Thymus (tissue), 11 donors: ENCODE data around the gene ZNF101. TPM values are rescaled to one million over a fixed set of nuclear protein-coding genes. Genes with fewer than 3 reads are reported as not detected.
"Not testable (repeated sequence)": the region's sequence is repeated elsewhere in the genome, so short reads cannot be mapped to it uniquely, and the experiment has no call there.

Experiments
- DNase-seq, 9 donors: peaks; one replicate each; pipeline ENCODE4 v3.0.0-alpha.2; 2013; ENCODE audit warnings: low spot score in 9 of 9, low read depth in 6 of 9, missing footprints in 1 of 9
- H3K27ac ChIP-seq, 2 donors: one replicate each; pipeline ENCODE4 v1.5.1; 2013; ENCODE audit warnings: control low read depth in 1 of 2, low read depth in 1 of 2, low read length in 1 of 2, mild to moderate bottlenecking in 1 of 2, moderate library complexity in 1 of 2
- H3K27me3 ChIP-seq, 2 donors: one replicate each; pipeline ENCODE4 v1.5.1; 2013; ENCODE audit warnings: low read length in 1 of 2; ENCODE audit not compliant: control insufficient read depth in 2 of 2, insufficient read depth in 1 of 2
- H3K36me3 ChIP-seq, 2 donors: one replicate each; pipeline ENCODE4 v1.5.1; 2013; ENCODE audit warnings: low read length in 1 of 2, mild to moderate bottlenecking in 1 of 2, moderate library complexity in 1 of 2; ENCODE audit not compliant: control insufficient read depth in 2 of 2, insufficient read depth in 2 of 2
- H3K4me1 ChIP-seq, 2 donors: one replicate each; pipeline ENCODE4 v1.5.1; 2013; ENCODE audit warnings: low read length in 2 of 2; ENCODE audit not compliant: control insufficient read depth in 2 of 2, insufficient read depth in 2 of 2
- H3K4me3 ChIP-seq, 2 donors: one replicate each; pipeline ENCODE4 v1.5.1; 2013; ENCODE audit warnings: low read length in 2 of 2, control low read depth in 1 of 2, mild to moderate bottlenecking in 1 of 2
- H3K9me3 ChIP-seq, 2 donors: one replicate each; pipeline ENCODE4 v1.5.1; 2013; ENCODE audit warnings: low read length in 1 of 2, mild to moderate bottlenecking in 1 of 2; ENCODE audit not compliant: control insufficient read depth in 2 of 2, insufficient read depth in 1 of 2
- WGBS: extraction: QIAGEN DNeasy Blood & Tissue Kit; methylation state at CpG from one replicate; pipeline ENCODE4 v1.1.7; 2013; 5-methylcytosine and 5-hydroxymethylcytosine counted together
- polyA plus RNA-seq: library from polyadenylated mRNA; stranded (reverse); fragments of 200-250 nt; gene quantifications from one replicate; pipeline ENCODE4 v1.2.3, GENCODE V29; 2013
- total RNA-seq: library from RNA; stranded (reverse); fragments of 120-200 nt; gene quantifications from one replicate; pipeline ENCODE4 v1.2.4, GENCODE V29; 2013
- donor health status: healthy.

Gene ZNF101
- total and polyA plus RNA-seq, 2 donors: 37.8 to 66.6 TPM

- WGBS: 21% methylated on average over 17 of the region's 17 CpGs
- peaks cover 0 to 24% of the 10 kb centered on the region in 2 donors for H3K9me3 ChIP-seq
- peaks cover 23 to 26% of the 10 kb centered on the region in 2 donors for H3K36me3 ChIP-seq
- peaks cover 10 to 32% of the 10 kb centered on the region in 2 donors for H3K4me1 ChIP-seq
- H3K27me3 ChIP-seq: no peaks in the 10 kb centered on the region
- no peak for DNase-seq
- peak overlapping the region; percentile 67 to 97 for H3K4me3 ChIP-seq
- H3K27ac ChIP-seq: peak overlapping the region; percentile 86 to 99
Observed at GRCh38 chr19:19662871-19663255, 5.8 kb upstream of the ZNF101 start.

GRCh38 chr19:19663256-19664120, 5.2 kb upstream of the ZNF101 start, which contains the start of gene ATP13A1:
Gene ATP13A1 (minus strand): TSS chr19:19663676. CDS start chr19:19663666, 10 bp downstream.
- DNase-seq: peak; percentile 79 to 97 (median 90)
- under 1% methylated on average over 85 of the region's 85 CpGs for WGBS
- peaks cover 16 to 20% of the 10 kb centered on the region in 2 donors for H3K36me3 ChIP-seq
- H3K27me3 ChIP-seq: no peaks in the 10 kb centered on the region
- peak within 1 kb of the TSS; percentile 67 to 97 for H3K4me3 ChIP-seq
- H3K9me3 ChIP-seq: peaks cover 0 to 24% of the 10 kb centered on the region in 2 donors
- H3K27ac ChIP-seq: peak within 1 kb of the TSS; percentile 89 to 99
- H3K4me1 ChIP-seq: peaks cover 10 to 38% of the 10 kb centered on the region in 2 donors

DNA sequence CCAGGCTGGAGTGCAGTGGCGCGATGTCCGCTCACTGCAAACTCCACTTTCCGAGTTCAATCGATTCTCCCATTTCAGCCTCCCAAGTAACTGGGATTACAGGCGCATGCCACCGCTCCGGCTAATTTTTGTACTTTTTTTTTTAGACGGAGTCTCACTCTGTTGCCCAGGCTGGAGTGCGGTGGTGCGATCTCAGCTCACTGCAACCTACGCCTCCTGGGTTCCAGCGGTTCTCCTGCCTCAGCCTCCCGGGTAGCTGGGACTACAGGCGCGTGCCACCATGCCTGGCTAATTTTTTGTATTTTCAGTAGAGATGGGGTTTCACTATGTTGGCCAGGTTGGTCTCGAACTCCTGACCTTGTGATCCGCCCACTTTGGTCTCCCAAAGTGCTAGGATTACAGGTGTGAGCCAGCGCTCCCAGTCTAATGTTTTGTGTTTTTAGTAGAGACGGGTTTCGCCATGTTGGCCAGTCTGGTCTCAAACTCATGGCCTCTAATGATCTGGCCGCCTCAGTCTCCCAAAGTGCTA, 3.2 kb upstream of the ZNF101 start:
- H3K4me3 ChIP-seq, H3K27me3 ChIP-seq, DNase-seq, H3K27ac ChIP-seq: not testable (repeated sequence)
- peaks cover 20 to 49% of the 10 kb centered on the region in 2 donors for H3K4me1 ChIP-seq
- 96% methylated on average over 22 of the region's 22 CpGs for WGBS
- peaks cover 6 to 11% of the 10 kb centered on the region in 2 donors for H3K36me3 ChIP-seq
- peaks cover 4 to 35% of the 10 kb centered on the region in 2 donors for H3K9me3 ChIP-seq

- WGBS: 95% methylated on average over 10 of the region's 10 CpGs
- H3K27me3 ChIP-seq: no peaks in the 10 kb centered on the region
- DNase-seq: no peak
- H3K4me1 ChIP-seq: peaks cover 15 to 26% of the 10 kb centered on the region in 2 donors
- peaks cover 17 to 71% of the 10 kb centered on the region in 2 donors for H3K9me3 ChIP-seq
- H3K36me3 ChIP-seq: peaks cover 42 to 43% of the 10 kb centered on the region in 2 donors
- H3K27ac ChIP-seq: peak overlapping the region in 1 of 2 donors; percentile 53
- peak overlapping the region; percentile 79 to 89 for H3K4me3 ChIP-seq
Observed at GRCh38 chr19:19670070-19670551, 1.5 kb downstream of the ZNF101 start.

GRCh38 chr19:19672816-19673215, 4.2 kb downstream of the ZNF101 start:
- Histone ChIP-seq H3K27ac (no peak overlapping the region), H3K9me3 (peaks cover 36 to 70% of the 10 kb centered on the region in 2 donors), H3K4me1 (peaks cover 11 to 17% of the 10 kb centered on the region in 2 donors), H3K36me3 (peaks cover 69% of the 10 kb centered on the region in 2 donors), H3K27me3 (no peaks in the 10 kb centered on the region), H3K4me3 (no peak overlapping the region)
- 99% methylated on average over 3 of the region's 3 CpGs for WGBS
- DNase-seq: no peak

DNA sequence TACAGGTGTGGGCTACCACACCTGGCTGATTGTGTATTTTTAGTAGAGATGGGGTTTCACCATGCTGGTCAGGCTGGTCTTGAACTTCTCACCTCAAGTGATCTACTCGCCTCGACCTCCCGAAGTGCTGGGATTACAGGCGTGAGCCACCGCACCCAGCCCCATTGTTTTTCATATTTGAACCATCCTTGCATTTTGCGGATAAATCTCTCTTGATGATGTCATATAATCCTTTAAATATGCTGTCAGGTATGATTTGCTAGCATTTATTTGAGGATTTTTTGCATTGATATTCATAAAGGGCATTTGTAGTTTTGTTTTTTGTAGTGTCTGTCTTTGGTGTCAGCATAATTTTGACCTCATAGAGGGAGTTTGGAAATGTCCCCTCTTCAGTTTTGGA, 5.7 kb downstream of the ZNF101 start:
- over 99% methylated on average over 6 of the region's 6 CpGs for WGBS
- peaks cover 84% of the 10 kb centered on the region in 2 donors for H3K36me3 ChIP-seq
- no peak overlapping the region for H3K27ac ChIP-seq
- no peak for DNase-seq
- H3K4me1 ChIP-seq: peaks cover 11% of the 10 kb centered on the region in 2 donors
- H3K4me3 ChIP-seq: no peak overlapping the region
- no peaks in the 10 kb centered on the region for H3K27me3 ChIP-seq
- peaks cover 48 to 80% of the 10 kb centered on the region in 2 donors for H3K9me3 ChIP-seq

GRCh38 chr19:19677579-19677978, 8.9 kb downstream of the ZNF101 start:
- Histone ChIP-seq H3K27ac (no peak overlapping the region), H3K27me3 (no peaks in the 10 kb centered on the region), H3K9me3 (peaks cover 53 to 76% of the 10 kb centered on the region in 2 donors), H3K36me3 (peaks cover 81 to 88% of the 10 kb centered on the region in 2 donors), H3K4me3 (no peak overlapping the region), H3K4me1 (no peaks in the 10 kb centered on the region)
- WGBS: 97% methylated on average over 7 of the region's 7 CpGs
- no peak for DNase-seq

DNA sequence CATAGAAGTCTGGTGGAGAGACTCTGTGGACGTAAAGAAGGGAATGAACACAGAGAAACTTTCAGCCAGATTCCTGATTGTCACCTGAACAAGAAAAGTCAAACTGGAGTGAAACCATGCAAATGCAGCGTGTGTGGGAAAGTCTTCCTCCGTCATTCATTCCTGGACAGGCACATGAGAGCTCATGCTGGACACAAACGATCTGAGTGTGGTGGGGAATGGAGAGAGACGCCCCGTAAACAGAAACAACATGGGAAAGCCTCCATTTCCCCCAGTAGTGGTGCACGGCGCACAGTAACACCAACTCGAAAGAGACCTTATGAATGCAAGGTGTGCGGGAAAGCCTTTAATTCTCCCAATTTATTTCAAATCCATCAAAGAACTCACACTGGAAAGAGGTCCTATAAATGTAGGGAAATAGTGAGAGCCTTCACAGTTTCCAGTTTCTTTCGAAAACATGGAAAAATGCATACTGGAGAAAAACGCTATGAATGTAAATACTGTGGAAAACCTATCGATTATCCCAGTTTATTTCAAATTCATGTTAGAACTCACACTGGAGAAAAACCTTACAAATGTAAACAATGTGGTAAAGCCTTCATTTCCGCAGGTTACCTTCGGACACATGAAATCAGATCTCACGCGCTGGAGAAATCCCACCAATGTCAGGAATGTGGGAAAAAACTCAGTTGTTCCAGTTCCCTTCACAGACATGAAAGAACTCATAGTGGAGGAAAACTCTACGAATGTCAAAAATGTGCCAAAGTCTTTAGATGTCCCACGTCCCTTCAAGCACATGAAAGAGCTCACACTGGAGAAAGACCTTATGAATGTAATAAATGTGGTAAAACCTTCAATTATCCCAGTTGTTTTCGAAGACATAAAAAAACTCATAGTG, 10.8 kb downstream of the ZNF101 start:
- H3K9me3 ChIP-seq: peaks cover 50 to 65% of the 10 kb centered on the region in 2 donors
- no peak for DNase-seq
- no peak overlapping the region for H3K27ac ChIP-seq
- no peaks in the 10 kb centered on the region for H3K27me3 ChIP-seq
- no peak overlapping the region for H3K4me3 ChIP-seq
- no peaks in the 10 kb centered on the region for H3K4me1 ChIP-seq
- WGBS: 99% methylated on average over 20 of the region's 20 CpGs
- H3K36me3 ChIP-seq: peaks cover 65 to 80% of the 10 kb centered on the region in 2 donors
